Neural cell (in vitro differentiated cells): ENCODE measurements around the gene RENBP. TPM values are rescaled to one million over a fixed set of nuclear protein-coding genes. Genes with fewer than 3 reads are reported as not detected.

Source experiments
- H2AFZ ChIP-seq: fragments of 200-600, 300-800 bp; sonication (generic), shearing (Covaris generic); 2 replicates; pipeline ENCODE4 v1.6.0; 2014; ENCODE audit warnings: low read depth, mild to moderate bottlenecking, antibody characterized with exemption, low read length, moderate library complexity
- H3F3A ChIP-seq: fragments of 200-600 bp; shearing (Covaris generic); 2 replicates; pipeline ENCODE4 v1.6.1; 2016; ENCODE audit warnings: mild to moderate bottlenecking, moderate library complexity, mixed read lengths, antibody characterized with exemption, low read length; ENCODE audit not compliant: insufficient read depth, poor library complexity, severe bottlenecking
- H3K27ac ChIP-seq: fragments of 200-600, 300-800 bp; sonication (generic), shearing (Covaris generic); 2 replicates; pipeline ENCODE4 v1.5.1; 2014; ENCODE audit warnings: mild to moderate bottlenecking, low read length, moderate library complexity
- H3K27me3 ChIP-seq: fragments of 300-800, 200-600 bp; sonication (generic), shearing (Covaris generic); 2 replicates; pipeline ENCODE4 v1.6.0; 2014; ENCODE audit warnings: mild to moderate bottlenecking, low read depth, low read length, moderate library complexity; ENCODE audit not compliant: insufficient read depth
- H3K36me3 ChIP-seq: fragments of 300-800, 200-600 bp; sonication (generic), shearing (Covaris generic); 2 replicates; pipeline ENCODE4 v1.5.1; 2014; ENCODE audit warnings: mild to moderate bottlenecking, antibody characterized with exemption, low read length, moderate library complexity; ENCODE audit not compliant: insufficient read depth
- H3K4me2 ChIP-seq: fragments of 300-800, 200-600 bp; sonication (generic), shearing (Covaris generic); 2 replicates; pipeline ENCODE4 v1.6.0; 2014; ENCODE audit warnings: mild to moderate bottlenecking, low read length
- H3K4me3 ChIP-seq: fragments of 300-800, 200-600 bp; sonication (generic), shearing (Covaris generic); 2 replicates; pipeline ENCODE4 v1.5.1; 2014; ENCODE audit warnings: mild to moderate bottlenecking, low read length, moderate library complexity
- H3K79me2 ChIP-seq: fragments of 200-600 bp; shearing (Covaris generic); replicated peaks from 2 replicates; pipeline ENCODE4 v1.6.0; 2014; ENCODE audit warnings: mild to moderate bottlenecking, low read length, moderate library complexity; ENCODE audit not compliant: insufficient read depth
- H3K9ac ChIP-seq: fragments of 300-800, 200-600 bp; sonication (generic), shearing (Covaris generic); 2 replicates; pipeline ENCODE4 v1.6.1; 2016; ENCODE audit warnings: mild to moderate bottlenecking, low read length, mixed read lengths
- H3K9me2 ChIP-seq: fragments of 200-600 bp; shearing (Covaris generic); 2 replicates; pipeline ENCODE4 v1.6.1; 2016; ENCODE audit warnings: mild to moderate bottlenecking, low read length, mixed read lengths; ENCODE audit not compliant: insufficient read depth
- H3K9me3 ChIP-seq: fragments of 200-600, 300-800 bp; sonication (generic), shearing (Covaris generic); 2 replicates; pipeline ENCODE4 v1.6.1; 2016; ENCODE audit warnings: mild to moderate bottlenecking, mixed run types, low read length, moderate library complexity, mixed read lengths
- H4K20me1 ChIP-seq: fragments of 200-600 bp; shearing (Covaris generic); 2 replicates; pipeline ENCODE4 v1.6.1; 2016; ENCODE audit warnings: mild to moderate bottlenecking, mixed run types; ENCODE audit not compliant: insufficient read depth
- EP300 ChIP-seq: fragments of 450-650 bp; conservative IDR thresholded peaks from 2 replicates; pipeline ENCODE4 v1.6.1; 2014; ENCODE audit warnings: antibody characterized with exemption, mild to moderate bottlenecking, moderate library complexity; ENCODE audit not compliant: poor library complexity, severe bottlenecking
- EZH2 ChIP-seq: fragments of 200-600, 300-800 bp; shearing (Covaris generic), sonication (generic); IDR thresholded peaks from 2 replicates; pipeline ENCODE4 v1.6.1; 2014; ENCODE audit warnings: antibody characterized with exemption, low read length, borderline replicate concordance, mild to moderate bottlenecking; ENCODE audit not compliant: insufficient read depth, poor library complexity, severe bottlenecking
- MXI1 ChIP-seq: fragments of 450-650 bp; conservative IDR thresholded peaks from 2 replicates; pipeline ENCODE4 v1.6.1; 2014; ENCODE audit warnings: antibody characterized with exemption, mild to moderate bottlenecking; ENCODE audit not compliant: poor library complexity, severe bottlenecking
- POLR2AphosphoS5 ChIP-seq: IDR thresholded peaks from 2 replicates; pipeline ENCODE4 v1.6.1; 2012
- RAD21 ChIP-seq: fragments of 450-650 bp; conservative IDR thresholded peaks from 2 replicates; pipeline ENCODE4 v1.6.1; 2014; ENCODE audit warnings: antibody characterized with exemption, mild to moderate bottlenecking, moderate library complexity
- REST ChIP-seq: IDR thresholded peaks from 2 replicates; pipeline ENCODE4 v1.6.1; 2012; ENCODE audit warnings: borderline replicate concordance
- SMC3 ChIP-seq: fragments of 450-650 bp; conservative IDR thresholded peaks from 2 replicates; pipeline ENCODE4 v1.6.1; 2014; ENCODE audit warnings: antibody characterized with exemption, mild to moderate bottlenecking, moderate library complexity; ENCODE audit not compliant: poor library complexity
- TAF1 ChIP-seq: IDR thresholded peaks from 2 replicates; pipeline ENCODE4 v1.6.1; 2012; ENCODE audit warnings: low read depth
- polyA plus RNA-seq: library from polyadenylated mRNA; depleted of rRNA; stranded (reverse); fragments of >200 nt; gene quantifications from 2 replicates; pipeline ENCODE4 v1.2.3, GENCODE V29; 2014
- TF ChIP-seq, protein P1 (sequence below): fragments of 450-650 bp; IDR thresholded peaks from 2 replicates; pipeline ENCODE4 v1.5.1; 2014; ENCODE audit warnings: antibody characterized with exemption, mild to moderate bottlenecking, moderate library complexity; ENCODE audit not compliant: poor library complexity, severe bottlenecking

RENBP gene
- polyA plus RNA-seq, 1 donor from 2014 or later: 0.89 TPM

- Histone ChIP-seq H3K9ac (no peak overlapping the region), H3K36me3 (no peaks in the 10 kb centered on the region), H3K9me3 (no peaks in the 10 kb centered on the region), H3F3A (no peaks in the 10 kb centered on the region), H3K79me2 (peaks cover 33% of the 10 kb centered on the region), H3K9me2 (no peaks in the 10 kb centered on the region), H4K20me1 (no peaks in the 10 kb centered on the region), H3K27me3 (no peaks in the 10 kb centered on the region), H3K4me3 (no peak overlapping the region), H3K4me2 (no peak overlapping the region), H3K27ac (no peak overlapping the region), H2AFZ (no peak overlapping the region)
- TF ChIP-seq, protein P1, sequence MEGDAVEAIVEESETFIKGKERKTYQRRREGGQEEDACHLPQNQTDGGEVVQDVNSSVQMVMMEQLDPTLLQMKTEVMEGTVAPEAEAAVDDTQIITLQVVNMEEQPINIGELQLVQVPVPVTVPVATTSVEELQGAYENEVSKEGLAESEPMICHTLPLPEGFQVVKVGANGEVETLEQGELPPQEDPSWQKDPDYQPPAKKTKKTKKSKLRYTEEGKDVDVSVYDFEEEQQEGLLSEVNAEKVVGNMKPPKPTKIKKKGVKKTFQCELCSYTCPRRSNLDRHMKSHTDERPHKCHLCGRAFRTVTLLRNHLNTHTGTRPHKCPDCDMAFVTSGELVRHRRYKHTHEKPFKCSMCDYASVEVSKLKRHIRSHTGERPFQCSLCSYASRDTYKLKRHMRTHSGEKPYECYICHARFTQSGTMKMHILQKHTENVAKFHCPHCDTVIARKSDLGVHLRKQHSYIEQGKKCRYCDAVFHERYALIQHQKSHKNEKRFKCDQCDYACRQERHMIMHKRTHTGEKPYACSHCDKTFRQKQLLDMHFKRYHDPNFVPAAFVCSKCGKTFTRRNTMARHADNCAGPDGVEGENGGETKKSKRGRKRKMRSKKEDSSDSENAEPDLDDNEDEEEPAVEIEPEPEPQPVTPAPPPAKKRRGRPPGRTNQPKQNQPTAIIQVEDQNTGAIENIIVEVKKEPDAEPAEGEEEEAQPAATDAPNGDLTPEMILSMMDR: no peak
- TF ChIP-seq EP300 (no peak), REST (no peak), POLR2AphosphoS5 (no peak), RAD21 (no peak), EZH2 (no peak), MXI1 (no peak), TAF1 (no peak), SMC3 (no peak)
These were observed 21.0 kb upstream of the RENBP start for GRCh38 chrX:153965406-153965805.

DNA sequence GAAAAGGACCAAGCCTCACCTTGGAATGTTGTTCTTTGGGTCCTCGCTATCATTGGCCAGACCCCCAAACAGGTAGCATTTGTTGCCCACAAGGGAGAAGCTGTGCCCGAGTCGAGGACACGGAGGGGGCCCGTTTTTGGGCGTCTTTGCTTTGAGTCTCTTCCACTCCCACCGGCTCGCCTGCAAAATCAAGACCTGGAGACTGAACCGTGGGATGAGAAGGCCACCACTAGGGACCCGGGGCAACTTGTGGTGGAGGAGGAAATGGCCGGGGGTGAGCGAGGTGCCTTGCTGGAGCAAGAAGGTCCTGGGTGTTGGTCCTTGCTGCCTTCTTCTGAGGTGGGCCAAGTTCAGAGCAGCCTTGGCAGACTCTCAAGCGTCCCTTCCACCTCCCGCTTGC is 19.7 kb upstream of the RENBP start:
- no peak overlapping the region for H3K27ac ChIP-seq
- no peak overlapping the region for H3K9ac ChIP-seq
- H3K9me3 ChIP-seq: no peaks in the 10 kb centered on the region
- H3K36me3 ChIP-seq: no peaks in the 10 kb centered on the region
- H3K79me2 ChIP-seq: peaks cover 33% of the 10 kb centered on the region
- H3K4me2 ChIP-seq: no peak overlapping the region
- H4K20me1 ChIP-seq: no peaks in the 10 kb centered on the region
- H3K27me3 ChIP-seq: no peaks in the 10 kb centered on the region
- no peak overlapping the region for H2AFZ ChIP-seq
- no peak for TF ChIP-seq REST
- no peak for TF ChIP-seq POLR2AphosphoS5
- no peak for TF ChIP-seq EZH2
- TF ChIP-seq, protein P1: no peak
- TF ChIP-seq TAF1: no peak
- TF ChIP-seq EP300: no peak
- no peak for TF ChIP-seq MXI1
- TF ChIP-seq RAD21: no peak
- no peak for TF ChIP-seq SMC3
- no peaks in the 10 kb centered on the region for H3F3A ChIP-seq
- H3K9me2 ChIP-seq: no peaks in the 10 kb centered on the region
- H3K4me3 ChIP-seq: no peak overlapping the region
